Esophagus muscularis mucosa (tissue), 4 donors: ENCODE results near the gene FKRP.

Experiments used
- CTCF ChIP-seq, 3 experiments: fragments of 200-600 bp in 2 of 3; fragments of 450-650 bp in 1 of 3; sonication (generic) in 2 of 3; IDR thresholded peaks; one replicate each; pipeline ENCODE4 v1.5.1; 2017 to 2019; ENCODE audit warnings: antibody characterized with exemption in 3 of 3, mild to moderate bottlenecking in 2 of 3, moderate library complexity in 1 of 3
- EP300 ChIP-seq: sonication (generic); formaldehyde crosslinking; IDR thresholded peaks from one replicate; pipeline ENCODE4 v1.6.1; 2017; ENCODE audit warnings: antibody characterized with exemption
- POLR2A ChIP-seq: fragments of 450-650 bp; IDR thresholded peaks from one replicate; pipeline ENCODE4 v1.6.1; 2017; ENCODE audit warnings: antibody characterized with exemption, moderate library complexity, mild to moderate bottlenecking, low read depth
- POLR2AphosphoS5 ChIP-seq, 2 donors: sonication (generic); formaldehyde crosslinking; IDR thresholded peaks; one replicate each; pipeline ENCODE4 v1.6.1; 2017; ENCODE audit warnings: antibody characterized with exemption in 2 of 2

GRCh38 chr19:46730187-46730586 is 15.7 kb upstream of the FKRP start:
- no peak for TF ChIP-seq POLR2AphosphoS5 (IDR thresholded peaks at IDR 0.05)
- TF ChIP-seq POLR2A, result no peak
- TF ChIP-seq CTCF (IDR thresholded peaks at IDR 0.05), result no peak
- TF ChIP-seq EP300, result no peak
